Right atrium auricular region (tissue), 2 donors: ENCODE results near the gene IL1R2. TPM values are rescaled to one million over a fixed set of nuclear protein-coding genes. Genes with fewer than 3 reads are reported as not detected.

Experiments used
- DNase-seq: peaks from one replicate; pipeline ENCODE4 v3.0.0-alpha.2; 2019; ENCODE audit warnings: low spot score
- H3K27ac ChIP-seq, 2 donors: fragments of 200-600 bp; sonication (generic); 1 replicate in 1 of 2; 2 replicates in 1 of 2; pipeline ENCODE4 v1.5.1; 2016 to 2019
- H3K27me3 ChIP-seq, 2 donors: fragments of 200-600 bp; sonication (generic); one replicate each; pipeline versions ENCODE4 v1.5.1 to v1.6.0; 2017 to 2019
- H3K36me3 ChIP-seq: fragments of 200-600 bp; sonication (generic); one replicate; pipeline ENCODE4 v1.5.1; 2016
- H3K4me1 ChIP-seq, 2 donors: fragments of 200-600 bp; sonication (generic); one replicate each; pipeline versions ENCODE4 v1.5.1 to v1.6.0; 2017 to 2019
- H3K4me3 ChIP-seq, 2 donors: fragments of 200-600 bp; sonication (generic); 1 replicate in 1 of 2; 2 replicates in 1 of 2; pipeline ENCODE4 v1.5.1; 2017 to 2019; ENCODE audit warnings: mild to moderate bottlenecking in 1 of 2, moderate library complexity in 1 of 2
- H3K9me3 ChIP-seq, 2 donors: fragments of 200-600 bp; sonication (generic); one replicate each; pipeline ENCODE4 v1.5.1; 2019
- CTCF ChIP-seq, 2 donors: fragments of 200-600 bp; sonication (generic); IDR thresholded peaks; one replicate each; pipeline ENCODE4 v1.5.1; 2019; ENCODE audit warnings: antibody characterized with exemption in 2 of 2
- total RNA-seq, 2 donors: library from RNA; depleted of rRNA; stranded (reverse); fragments of >200 nt; gene quantifications; one replicate each; pipeline ENCODE4 v1.1.0, GENCODE V29; 2016

Gene IL1R2
- total RNA-seq, 2 donors from 2014 or later, result 2.8 to 16.1 TPM

GRCh38 chr2:102043560-102043959, 51.8 kb downstream of the IL1R2 start:
- no peak for TF ChIP-seq CTCF (IDR thresholded peaks at IDR 0.05)
- H3K9me3 ChIP-seq, result no peaks in the 10 kb centered on the region
- H3K4me3 ChIP-seq, result no peak overlapping the region
- H3K4me1 ChIP-seq, result peaks cover 0 to 12% of the 10 kb centered on the region in 2 donors
- H3K27ac ChIP-seq, result no peak overlapping the region
- H3K27me3 ChIP-seq, result no peaks in the 10 kb centered on the region
- no peaks in the 10 kb centered on the region for H3K36me3 ChIP-seq
- no peak for DNase-seq

GRCh38 chr2:102044235-102044896, 52.6 kb downstream of the IL1R2 start:
- Histone ChIP-seq H3K4me3 (no peak overlapping the region), H3K27me3 (no peaks in the 10 kb centered on the region), H3K4me1 (peaks cover 0 to 19% of the 10 kb centered on the region in 2 donors), H3K27ac (no peak overlapping the region), H3K36me3 (no peaks in the 10 kb centered on the region), H3K9me3 (no peaks in the 10 kb centered on the region)
- TF ChIP-seq CTCF (IDR thresholded peaks at IDR 0.05), result no peak
- no peak for DNase-seq

- Histone ChIP-seq H3K4me1 (peaks cover 0 to 26% of the 10 kb centered on the region in 2 donors), H3K36me3 (no peaks in the 10 kb centered on the region), H3K4me3 (no peak overlapping the region), H3K27ac (no peak overlapping the region), H3K9me3 (no peaks in the 10 kb centered on the region), H3K27me3 (no peaks in the 10 kb centered on the region)
- DNase-seq, result no peak
- TF ChIP-seq CTCF (IDR thresholded peaks at IDR 0.05), result no peak
Observed at GRCh38 chr2:102044967-102045489, 53.3 kb downstream of the IL1R2 start.

- Histone ChIP-seq H3K4me1 (peaks cover 0 to 33% of the 10 kb centered on the region in 2 donors), H3K27ac (no peak overlapping the region), H3K4me3 (no peak overlapping the region), H3K36me3 (no peaks in the 10 kb centered on the region), H3K9me3 (no peaks in the 10 kb centered on the region), H3K27me3 (no peaks in the 10 kb centered on the region)
- no peak for DNase-seq
- TF ChIP-seq CTCF (IDR thresholded peaks at IDR 0.05), result no peak
Observed at GRCh38 chr2:102045697-102046096, 53.9 kb downstream of the IL1R2 start.

GRCh38 chr2:102046135-102046986, 54.6 kb downstream of the IL1R2 start:
- TF ChIP-seq CTCF (IDR thresholded peaks at IDR 0.05), result no peak
- no peak overlapping the region for H3K4me3 ChIP-seq
- H3K27ac ChIP-seq, result no peak overlapping the region
- H3K36me3 ChIP-seq, result no peaks in the 10 kb centered on the region
- DNase-seq, result no peak
- H3K9me3 ChIP-seq, result no peaks in the 10 kb centered on the region
- no peaks in the 10 kb centered on the region for H3K27me3 ChIP-seq
- H3K4me1 ChIP-seq, result peaks cover 0 to 39% of the 10 kb centered on the region in 2 donors
